CD4-positive, alpha-beta memory T cell (primary cell): ENCODE results near the gene APAF1. TPM values are rescaled to one million over a fixed set of nuclear protein-coding genes. Genes with fewer than 3 reads are reported as not detected.
"Not testable (repeated sequence)": the region's sequence is repeated elsewhere in the genome, so short reads cannot be mapped to it uniquely, and the experiment has no call there.

Source experiments
- CTCF ChIA-PET: fragments of 350-600 bp; sonication (Branson Sonifier 250); formaldehyde crosslinking; loops from one replicate; lab custom pipeline; 2021; ENCODE audit warnings: inconsistent platforms; ENCODE audit not compliant: partially characterized antibody; lab: Charles Lee
- POLR2A ChIA-PET: fragments of 350-600 bp; sonication (Branson Sonifier 250); formaldehyde crosslinking; loops from one replicate; lab custom pipeline; 2021; ENCODE audit not compliant: partially characterized antibody; lab: Charles Lee
- DNase-seq, 5 donors: peaks; one replicate each; pipeline versions ENCODE4 v3.0.0 to v3.0.0-alpha.2; 2020 to 2022; ENCODE audit warnings: mixed read lengths in 1 of 5
- H3K27ac ChIP-seq: one replicate; pipeline ENCODE4 v1.7.0; 2013; ENCODE audit warnings: low read depth, low read length
- H3K27me3 ChIP-seq: 2 replicates; pipeline ENCODE4 v1.7.0; 2013; ENCODE audit warnings: mild to moderate bottlenecking, low read length, moderate library complexity; ENCODE audit not compliant: insufficient read depth
- H3K36me3 ChIP-seq: 2 replicates; pipeline ENCODE4 v1.7.0; 2013; ENCODE audit warnings: mild to moderate bottlenecking, low read length, moderate library complexity; ENCODE audit not compliant: insufficient read depth
- H3K4me1 ChIP-seq: 2 replicates; pipeline ENCODE4 v1.7.0; 2013; ENCODE audit warnings: mild to moderate bottlenecking, low read length, moderate library complexity; ENCODE audit not compliant: insufficient read depth
- H3K4me3 ChIP-seq, 2 donors: one replicate each; pipeline ENCODE4 v1.7.0; 2013; ENCODE audit warnings: low read length in 2 of 2, mild to moderate bottlenecking in 1 of 2
- H3K9me3 ChIP-seq, 2 donors: one replicate each; pipeline ENCODE4 v1.7.0; 2013; ENCODE audit warnings: low read length in 2 of 2, control low read depth in 1 of 2; ENCODE audit not compliant: control insufficient read depth in 1 of 2
- H3K27ac Mint-ChIP-seq, 7 donors: one replicate each; pipeline ENCODE4 v1.8.0; 2020 to 2021; ENCODE audit warnings: mixed read lengths in 7 of 7, mild to moderate bottlenecking in 6 of 7, inconsistent platforms in 3 of 7, moderate library complexity in 3 of 7
- H3K27me3 Mint-ChIP-seq, 2 donors: one replicate each; pipeline ENCODE4 v1.8.0; 2020 to 2021; ENCODE audit warnings: mixed read lengths in 2 of 2
- H3K36me3 Mint-ChIP-seq, 2 donors: one replicate each; pipeline ENCODE4 v1.8.0; 2020 to 2021; ENCODE audit warnings: mixed read lengths in 2 of 2, inconsistent platforms in 1 of 2, mild to moderate bottlenecking in 1 of 2
- H3K4me1 Mint-ChIP-seq, 4 donors: one replicate each; pipeline ENCODE4 v1.8.0; 2020 to 2021; ENCODE audit warnings: mixed read lengths in 4 of 4, mild to moderate bottlenecking in 1 of 4
- H3K4me3 Mint-ChIP-seq, 8 donors: one replicate each; pipeline ENCODE4 v1.8.0; 2020 to 2021; ENCODE audit warnings: mixed read lengths in 8 of 8, mild to moderate bottlenecking in 7 of 8, moderate library complexity in 6 of 8, inconsistent platforms in 3 of 8
- H3K9me3 Mint-ChIP-seq, 8 donors: one replicate each; pipeline ENCODE4 v1.8.0; 2020 to 2021; ENCODE audit warnings: mixed read lengths in 8 of 8, mild to moderate bottlenecking in 5 of 8, inconsistent platforms in 3 of 8, moderate library complexity in 1 of 8
- intact Hi-C: fragments of 100-400 bp; cut with micrococcal nuclease; formaldehyde crosslinking; loops from one replicate; pipeline ENCODE4 v1.15.1; 2023
- polyA plus RNA-seq, 2 donors: library from polyadenylated mRNA; unstranded; fragments of 300-500 nt; fragmentation: Illumina TruSeq; gene quantifications; one replicate each; pipeline ENCODE4 v1.2.3, GENCODE V29; 2021
- total RNA-seq, 2 experiments: library from RNA; stranded (reverse); gene quantifications; one replicate each; pipeline ENCODE4 v1.2.3, GENCODE V29; 2021

The APAF1 gene
- total and polyA plus RNA-seq, 4 experiments from 2014 or later, result 5.3 to 32.2 (median 20.1) TPM

DNA sequence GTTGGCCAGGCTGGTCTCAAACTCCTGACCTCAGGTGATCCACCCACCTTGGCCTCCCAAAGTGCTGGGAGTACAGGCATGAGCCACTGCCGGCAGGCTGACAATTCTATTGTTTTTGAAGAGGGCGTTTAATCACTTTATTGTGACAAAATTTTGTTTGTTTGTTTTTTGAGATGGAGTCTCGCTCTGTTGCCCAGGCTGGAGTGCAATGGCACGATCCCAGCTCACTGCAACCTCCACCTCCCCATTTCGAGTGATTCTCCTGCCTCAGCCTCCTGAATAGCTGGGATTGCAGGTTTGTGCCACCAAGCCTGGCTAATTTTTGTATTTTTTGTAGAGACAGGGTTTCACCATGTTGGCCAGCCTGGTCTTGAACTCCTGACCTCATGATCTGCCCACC is 2.3 kb upstream of the APAF1 start:
- intact Hi-C loops, H3K27me3 Mint-ChIP-seq, H3K4me3 ChIP-seq, H3K9me3 ChIP-seq, H3K27ac ChIP-seq, H3K27me3 ChIP-seq, DNase-seq, H3K9me3 Mint-ChIP-seq, H3K36me3 ChIP-seq: not testable (repeated sequence)
- CTCF ChIA-PET, result interaction anchor here (0.9 to 1.1 kb wide), 2 partner anchors 9 to 45 kb away, joined by 3 read pairs; no protein-coding TSS in a partner anchor
- Mint-ChIP-seq H3K36me3 (peaks cover 0 to 14% of the 10 kb centered on the region in 2 donors), H3K27ac (peak overlapping the region in 4 of 7 donors; percentile 29 to 78 (median 56)), H3K4me1 (peaks cover 10 to 34% (median 16%) of the 10 kb centered on the region in 4 donors), H3K4me3 (peak overlapping the region in 7 of 8 donors; percentile 52 to 99 (median 97))
- H3K4me1 ChIP-seq, result peaks cover 24% of the 10 kb centered on the region
- POLR2A ChIA-PET, result interaction anchor here (3.4 kb wide), 1 partner anchor 49 kb away, joined by 15 read pairs; the partner anchor contains the start of gene SLC25A3

DNA sequence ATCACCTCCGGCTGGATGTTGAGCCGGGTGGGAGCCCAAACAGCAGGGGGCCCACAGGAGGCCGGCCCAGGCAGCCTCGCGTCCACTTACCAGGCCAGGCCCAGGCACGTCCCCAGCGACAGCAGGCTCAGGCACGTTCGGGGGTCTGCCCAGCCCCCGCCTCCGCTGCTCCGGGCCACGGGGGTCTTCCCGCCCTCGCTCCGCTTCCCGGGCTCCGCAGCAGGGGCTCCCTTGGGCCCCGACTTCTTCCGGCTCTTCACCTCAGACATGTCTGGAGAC is 718 bp upstream of the APAF1 start:
- H3K27ac ChIP-seq, result peak overlapping the region; percentile 73
- peaks cover 8% of the 10 kb centered on the region for H3K36me3 ChIP-seq
- ChIA-PET POLR2A (interaction anchor here (0.5 to 5.2 kb wide), 8 partner anchors 9 to 144 kb away, joined by 3 to 74 read pairs (median 4); partner anchors contain the start of genes SLC25A3 and TMPO), CTCF (interaction anchor here (0.8 to 2.1 kb wide), 6 partner anchors 10 to 153 kb away, joined by 3 to 6 read pairs (median 4); partner anchors contain the start of gene SLC25A3)
- no peak for DNase-seq
- Mint-ChIP-seq H3K27me3 (no peaks in the 10 kb centered on the region), H3K4me1 (peaks cover 14 to 40% (median 20%) of the 10 kb centered on the region in 4 donors), H3K9me3 (peaks cover 0 to 2% (median 0%) of the 10 kb centered on the region in 8 donors), H3K27ac (peak overlapping the region; percentile 82 to 97 (median 96)), H3K36me3 (peaks cover 3 to 18% of the 10 kb centered on the region in 2 donors), H3K4me3 (peak overlapping the region; percentile 97 to 99 (median 98))
- H3K9me3 ChIP-seq, result no peaks in the 10 kb centered on the region
- intact Hi-C loops, result loop anchor here (2.0 kb wide), 1 partner anchor 130 kb away; the partner anchor contains the start of gene TMPO
- no peaks in the 10 kb centered on the region for H3K27me3 ChIP-seq
- peak overlapping the region; percentile 92 to 93 for H3K4me3 ChIP-seq
- peaks cover 24% of the 10 kb centered on the region for H3K4me1 ChIP-seq

DNA sequence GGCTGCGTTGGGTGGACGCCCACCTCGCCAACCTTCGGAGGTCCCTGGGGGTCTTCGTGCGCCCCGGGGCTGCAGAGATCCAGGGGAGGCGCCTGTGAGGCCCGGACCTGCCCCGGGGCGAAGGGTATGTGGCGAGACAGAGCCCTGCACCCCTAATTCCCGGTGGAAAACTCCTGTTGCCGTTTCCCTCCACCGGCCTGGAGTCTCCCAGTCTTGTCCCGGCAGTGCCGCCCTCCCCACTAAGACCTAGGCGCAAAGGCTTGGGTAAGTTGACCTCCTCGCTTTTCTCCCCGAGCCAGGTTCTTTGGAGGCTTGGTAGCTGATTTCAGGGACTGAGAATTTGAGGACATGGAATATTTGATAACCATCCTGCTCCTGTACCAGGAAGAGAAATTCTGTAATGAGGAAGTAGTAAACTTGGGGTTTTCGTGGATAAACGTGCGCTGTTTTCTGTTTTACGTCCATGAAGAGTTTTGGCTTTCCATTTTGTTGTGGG is 530 bp downstream of the APAF1 start:
- peak overlapping the region; percentile 95 to 99 (median 98) for H3K4me3 Mint-ChIP-seq
- Histone ChIP-seq H3K27me3 (no peaks in the 10 kb centered on the region), H3K9me3 (no peaks in the 10 kb centered on the region), H3K4me3 (peak overlapping the region; percentile 88 to 93), H3K4me1 (peaks cover 24% of the 10 kb centered on the region), H3K27ac (peak overlapping the region; percentile 73), H3K36me3 (peaks cover 12% of the 10 kb centered on the region)
- peak overlapping the region in 6 of 7 donors; percentile 53 to 94 (median 92) for H3K27ac Mint-ChIP-seq
- CTCF ChIA-PET, result interaction anchor here (1.2 to 1.7 kb wide), 3 partner anchors 10 to 79 kb away, joined by 3 to 10 read pairs (median 8); no protein-coding TSS in a partner anchor
- no peaks in the 10 kb centered on the region for H3K27me3 Mint-ChIP-seq
- peaks cover 0 to 2% (median 0%) of the 10 kb centered on the region in 8 donors for H3K9me3 Mint-ChIP-seq
- H3K4me1 Mint-ChIP-seq, result peaks cover 14 to 40% (median 20%) of the 10 kb centered on the region in 4 donors
- POLR2A ChIA-PET, result interaction anchor here (0.5 to 5.2 kb wide), 4 partner anchors 42 to 131 kb away, joined by 3 to 74 read pairs (median 3); partner anchors contain the start of gene SLC25A3
- peaks cover 7 to 28% of the 10 kb centered on the region in 2 donors for H3K36me3 Mint-ChIP-seq
- intact Hi-C loops, result loop anchor here (1.0 to 2.0 kb wide), 4 partner anchors 9 to 142 kb away; partner anchors contain the start of genes SLC25A3 and TMPO
- peak in 3 of 5 donors; percentile 1 to 42 (median 14) for DNase-seq

DNA sequence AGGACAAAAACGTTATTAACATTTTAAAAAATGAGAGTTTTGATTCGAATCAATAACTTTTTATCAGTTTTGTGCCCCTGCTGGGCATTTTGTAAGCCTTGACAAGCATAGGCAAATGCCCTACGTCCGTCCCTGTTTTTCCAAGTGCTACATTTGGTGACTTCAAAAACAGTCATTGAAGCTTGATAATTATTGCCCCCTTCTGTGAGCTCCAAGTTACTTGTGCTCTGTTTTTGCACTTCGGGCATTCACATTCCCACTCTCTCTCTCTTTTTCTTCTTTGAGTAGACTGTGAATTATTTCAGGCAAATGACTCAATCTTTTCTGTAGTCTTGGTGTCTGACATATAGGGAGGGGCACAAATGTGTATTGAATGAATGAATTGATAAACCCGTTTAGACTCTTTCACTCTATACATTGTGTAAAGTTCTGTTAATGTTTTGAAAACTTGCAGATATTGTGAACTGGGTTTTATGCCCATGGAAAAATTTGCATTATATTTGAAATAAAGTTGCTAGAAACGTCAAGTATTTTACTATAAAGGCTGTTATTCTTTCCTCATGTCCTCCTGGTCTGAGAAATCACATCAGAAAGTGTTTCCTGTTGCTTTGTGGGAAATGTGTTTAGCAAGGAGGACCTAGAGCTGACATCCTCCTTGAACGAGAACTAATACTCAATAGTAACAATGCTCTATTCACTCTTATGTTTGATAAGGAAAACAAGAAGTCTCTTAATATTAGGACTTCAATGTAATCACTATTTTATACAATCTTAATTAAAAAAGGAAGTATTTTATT is 1.4 kb downstream of the APAF1 start:
- H3K9me3 ChIP-seq, result no peaks in the 10 kb centered on the region
- peak overlapping the region; percentile 26 to 93 (median 58) for H3K27ac Mint-ChIP-seq
- H3K27me3 ChIP-seq, result no peaks in the 10 kb centered on the region
- peaks cover 19% of the 10 kb centered on the region for H3K36me3 ChIP-seq
- DNase-seq, result no peak
- ChIA-PET CTCF (interaction anchor here (1.2 to 1.7 kb wide), 3 partner anchors 9 to 80 kb away, joined by 3 to 10 read pairs (median 8); no protein-coding TSS in a partner anchor), POLR2A (interaction anchor here (0.6 to 5.2 kb wide), 4 partner anchors 52 to 132 kb away, joined by 3 to 74 read pairs (median 3); partner anchors contain the start of gene SLC25A3)
- peak overlapping the region; percentile 95 to 99 (median 98) for H3K4me3 Mint-ChIP-seq
- peaks cover 12 to 47% (median 21%) of the 10 kb centered on the region in 4 donors for H3K4me1 Mint-ChIP-seq
- H3K36me3 Mint-ChIP-seq, result peaks cover 7 to 36% of the 10 kb centered on the region in 2 donors
- H3K9me3 Mint-ChIP-seq, result peaks cover 0 to 2% (median 0%) of the 10 kb centered on the region in 8 donors
- intact Hi-C loops, result no loop called here
- H3K27me3 Mint-ChIP-seq, result no peaks in the 10 kb centered on the region
- H3K4me1 ChIP-seq, result peaks cover 24% of the 10 kb centered on the region
- peak overlapping the region; percentile 73 for H3K27ac ChIP-seq
- H3K4me3 ChIP-seq, result peak overlapping the region; percentile 88 to 93

DNA sequence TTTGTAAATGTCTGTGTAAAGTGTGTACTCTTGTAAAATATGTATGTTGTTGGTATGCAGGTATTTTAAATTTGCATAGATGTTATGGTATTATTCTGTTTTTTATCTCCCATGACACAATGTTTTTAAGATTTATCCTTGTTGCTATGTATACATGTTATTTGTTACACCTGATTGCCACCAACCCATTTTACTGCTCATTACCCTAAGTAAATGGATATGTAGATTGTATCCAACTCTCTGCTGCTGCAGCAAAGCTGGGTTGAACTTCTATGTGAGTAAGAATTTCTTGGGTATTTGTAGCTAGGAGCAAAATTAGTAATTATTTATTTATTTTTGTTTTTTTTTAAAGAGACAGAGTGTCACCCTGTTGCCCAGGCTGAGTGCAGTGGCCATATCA is 6.2 kb downstream of the APAF1 start:
- no peaks in the 10 kb centered on the region for H3K9me3 Mint-ChIP-seq

DNA sequence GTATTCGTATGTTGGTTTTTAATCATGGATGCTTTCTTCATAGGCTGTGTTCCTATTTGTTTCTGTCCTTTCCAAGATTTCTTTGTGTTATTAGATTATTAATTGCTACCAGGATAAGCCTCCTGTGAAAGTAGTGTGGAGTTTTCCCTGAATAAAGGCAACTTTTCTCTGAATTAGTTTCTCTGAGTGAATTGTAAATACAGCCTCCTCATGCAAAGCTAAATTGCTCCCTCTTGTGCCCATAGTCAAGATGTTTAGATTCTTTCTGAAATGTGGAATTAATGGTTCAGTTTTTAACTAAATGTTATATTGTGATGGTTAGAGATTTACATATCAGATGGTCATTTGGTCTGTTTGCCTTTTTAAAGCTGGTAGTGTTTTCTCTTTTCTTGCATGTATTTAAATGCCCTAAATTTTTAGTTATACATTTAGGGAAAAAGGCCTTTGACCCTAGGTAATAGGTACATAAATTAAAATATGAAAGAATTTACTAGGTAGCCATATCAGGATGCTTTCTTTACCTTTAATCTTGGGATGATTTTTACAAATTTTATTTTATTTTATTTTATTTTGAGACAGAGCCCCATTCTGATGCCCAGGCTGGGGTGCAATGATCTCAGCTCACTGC is 8.9 kb downstream of the APAF1 start:
- H3K4me3 ChIP-seq, result no peak overlapping the region
- Mint-ChIP-seq H3K27ac (no peak overlapping the region), H3K36me3 (peaks cover 22 to 50% of the 10 kb centered on the region in 2 donors), H3K4me3 (no peak overlapping the region), H3K27me3 (no peaks in the 10 kb centered on the region), H3K9me3 (no peaks in the 10 kb centered on the region), H3K4me1 (peaks cover 12 to 22% (median 15%) of the 10 kb centered on the region in 4 donors)
- ChIA-PET CTCF (interaction anchor here (0.6 to 7.7 kb wide), 17 partner anchors 9 to 273 kb away, joined by 3 to 142 read pairs (median 3); partner anchors contain the start of genes APAF1 and IKBIP), POLR2A (interaction anchor here (0.8 to 1.0 kb wide), 2 partner anchors 10 to 60 kb away, joined by 3 to 7 read pairs; partner anchors contain the start of genes IKBIP and SLC25A3)
- H3K36me3 ChIP-seq, result peaks cover 18% of the 10 kb centered on the region
- peaks cover 7% of the 10 kb centered on the region for H3K4me1 ChIP-seq
- peak in 4 of 5 donors; percentile 48 to 61 (median 56) for DNase-seq
- no peak overlapping the region for H3K27ac ChIP-seq
- no peaks in the 10 kb centered on the region for H3K9me3 ChIP-seq
- no peaks in the 10 kb centered on the region for H3K27me3 ChIP-seq
- intact Hi-C loops, result loop anchor here (1.0 kb wide), 4 partner anchors 9 to 230 kb away; partner anchors contain the start of gene APAF1

More for the DNA sequence above, 6.2 kb downstream of the APAF1 start:
- H3K36me3 ChIP-seq, result peaks cover 19% of the 10 kb centered on the region
- H3K9me3 ChIP-seq, result no peaks in the 10 kb centered on the region
- intact Hi-C loops, result no loop called here
- Mint-ChIP-seq H3K4me3 (no peak overlapping the region), H3K27me3 (no peaks in the 10 kb centered on the region), H3K27ac (no peak overlapping the region), H3K4me1 (peaks cover 12 to 30% (median 14%) of the 10 kb centered on the region in 4 donors), H3K36me3 (peaks cover 10 to 31% of the 10 kb centered on the region in 2 donors)
- CTCF ChIA-PET, result interaction anchor here (0.7 to 7.7 kb wide), 14 partner anchors 9 to 166 kb away, joined by 3 to 142 read pairs (median 3); partner anchors contain the start of gene SLC25A3
- H3K27me3 ChIP-seq, result no peaks in the 10 kb centered on the region
- no peak overlapping the region for H3K4me3 ChIP-seq
- POLR2A ChIA-PET, result interaction anchor here (1.1 to 2.3 kb wide), 2 partner anchors 58 to 136 kb away, joined by 3 to 5 read pairs; partner anchors contain the start of genes SLC25A3 and TMPO
- no peak overlapping the region for H3K27ac ChIP-seq
- peaks cover 15% of the 10 kb centered on the region for H3K4me1 ChIP-seq
- no peak for DNase-seq
